Small intestine (tissue), 7 donors: ENCODE data around the gene ADCY9. TPM values are rescaled to one million over a fixed set of nuclear protein-coding genes. Genes with fewer than 3 reads are reported as not detected.
"Not testable (repeated sequence)": the region's sequence is repeated elsewhere in the genome, so short reads cannot be mapped to it uniquely, and the experiment has no call there.

ENCODE experiments used
- DNase-seq, 2 donors: peaks; one replicate each; pipeline versions ENCODE4 v3.0.0 to v3.0.0-alpha.2; 2013
- FAIRE-seq: peaks from 2 replicates; lab custom pipeline; 2012; peaks lifted over from hg19 to GRCh38; lab: Jason Lieb, UNC
- H3K27ac ChIP-seq, 3 donors: one replicate each; pipeline ENCODE4 v1.5.1; 2013; ENCODE audit warnings: low read length in 2 of 3, mild to moderate bottlenecking in 2 of 3, control low read depth in 1 of 3, inconsistent platforms in 1 of 3, low read depth in 1 of 3, moderate library complexity in 1 of 3
- H3K27me3 ChIP-seq, 3 donors: one replicate each; pipeline ENCODE4 v1.6.1; 2013; ENCODE audit warnings: low read length in 3 of 3, inconsistent platforms in 1 of 3; ENCODE audit not compliant: control insufficient read depth in 3 of 3, insufficient read depth in 3 of 3
- H3K36me3 ChIP-seq, 3 donors: one replicate each; pipeline ENCODE4 v1.6.1; 2013; ENCODE audit warnings: low read length in 3 of 3, inconsistent platforms in 1 of 3, low read depth in 1 of 3, mild to moderate bottlenecking in 1 of 3, moderate library complexity in 1 of 3; ENCODE audit not compliant: control insufficient read depth in 3 of 3, insufficient read depth in 2 of 3
- H3K4me1 ChIP-seq, 3 donors: one replicate each; pipeline ENCODE4 v1.6.1; 2013; ENCODE audit warnings: low read length in 2 of 3, inconsistent platforms in 1 of 3, low read depth in 1 of 3, mild to moderate bottlenecking in 1 of 3, moderate library complexity in 1 of 3; ENCODE audit not compliant: control insufficient read depth in 3 of 3, insufficient read depth in 2 of 3
- H3K4me3 ChIP-seq, 3 donors: one replicate each; pipeline ENCODE4 v1.5.1; 2013; ENCODE audit warnings: low read length in 3 of 3, control low read depth in 1 of 3, inconsistent platforms in 1 of 3, low read depth in 1 of 3, mild to moderate bottlenecking in 1 of 3, moderate library complexity in 1 of 3
- H3K9me3 ChIP-seq, 2 donors: one replicate each; pipeline ENCODE4 v1.6.1; 2013; ENCODE audit warnings: low read depth in 1 of 2, low read length in 1 of 2; ENCODE audit not compliant: control insufficient read depth in 2 of 2, insufficient read depth in 1 of 2
- WGBS, 3 donors: extraction: QIAGEN DNeasy Blood & Tissue Kit; methylation state at CpG; one replicate each; pipeline ENCODE4 v1.1.7; 2013; 5-methylcytosine and 5-hydroxymethylcytosine counted together
- polyA plus RNA-seq, 4 donors: library from polyadenylated mRNA; stranded (reverse) in 3 of 4; unstranded in 1 of 4; fragments of 200-250 nt in 3 of 4; fragments of 120-200 nt in 1 of 4; gene quantifications; one replicate each; pipeline versions ENCODE4 v1.2.1 to v1.2.3, GENCODE V29; 2013
- donor health status: healthy with polysubstance abuse.
- donor health status: control.
- donor health status: control.
- donor health status: Bipolar disorder and iron deficiency.
- donor health status: healthy.

The ADCY9 gene
- polyA plus RNA-seq, 4 donors, result 4.3 to 10.7 (median 8.0) TPM

DNA sequence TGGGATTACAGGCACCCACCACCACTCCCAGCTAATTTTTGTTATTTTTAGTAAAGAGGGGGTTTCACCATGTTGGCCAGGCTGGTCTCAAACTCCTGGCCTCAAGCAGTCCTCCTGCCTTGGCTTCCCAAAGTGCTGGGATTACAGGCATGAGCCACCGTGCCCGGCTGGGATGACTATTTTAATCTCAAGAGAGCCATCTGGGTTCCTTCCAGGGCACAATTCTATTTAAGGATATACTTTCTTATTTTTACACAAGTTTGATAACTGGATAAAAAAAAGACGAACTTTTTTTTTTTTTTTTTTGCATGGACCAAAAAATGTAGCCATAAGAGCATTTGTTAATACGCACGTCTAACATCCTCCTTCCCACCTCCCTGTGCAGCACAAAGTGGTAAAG, 164.9 kb downstream of the ADCY9 start:
- not testable (repeated sequence) for H3K36me3 ChIP-seq, DNase-seq, H3K9me3 ChIP-seq, FAIRE-seq, H3K4me3 ChIP-seq, H3K27ac ChIP-seq, H3K27me3 ChIP-seq, H3K4me1 ChIP-seq
- 66 to 84% (median 73%) methylated on average over 5 of the region's 5 CpGs for WGBS, 3 donors

DNA sequence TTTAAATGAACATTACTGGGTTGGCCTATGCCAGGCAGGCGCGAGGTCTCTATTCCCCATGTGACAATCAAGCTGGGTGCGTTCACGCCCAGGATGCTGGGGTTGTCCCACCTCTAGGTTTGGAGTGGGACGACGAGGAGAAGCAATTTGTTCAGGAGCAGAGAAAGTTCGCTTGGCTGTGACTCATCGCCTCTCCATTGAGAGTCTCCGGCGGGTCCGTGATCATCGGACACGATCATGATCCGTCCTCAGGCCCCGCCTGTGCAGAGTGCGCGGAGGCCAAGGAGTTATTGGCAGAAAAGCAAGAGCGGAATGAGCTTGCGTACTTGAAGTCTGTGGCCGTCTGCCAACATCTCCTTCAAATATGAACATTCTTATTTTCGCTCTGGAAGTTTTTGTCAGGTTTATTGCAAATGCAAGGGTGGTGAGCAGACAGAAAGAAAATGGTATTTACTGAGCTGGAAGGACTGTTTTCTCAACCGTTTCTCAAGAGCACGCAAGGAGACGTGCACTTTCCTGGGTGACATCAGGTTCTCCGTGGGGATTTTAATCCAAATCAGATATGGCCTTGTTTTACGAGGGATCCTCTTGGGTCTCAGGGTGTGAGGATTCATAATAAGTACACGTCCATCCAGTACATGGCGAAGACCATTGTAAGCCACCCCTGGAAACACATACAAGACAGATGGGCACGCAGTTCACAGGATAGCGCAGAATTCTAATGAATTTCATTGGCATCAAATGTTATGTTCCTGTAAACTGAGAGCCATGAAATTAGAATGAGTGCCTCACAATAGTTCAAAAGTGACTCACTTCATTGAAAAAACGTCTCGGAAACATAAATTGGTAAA, 165.7 kb downstream of the ADCY9 start:
- Histone ChIP-seq H3K4me3 (peak overlapping the region in 1 of 3 donors; percentile 10), H3K9me3 (no peaks in the 10 kb centered on the region), H3K36me3 (no peaks in the 10 kb centered on the region), H3K27me3 (peaks cover 0 to 3% (median 3%) of the 10 kb centered on the region in 3 donors), H3K4me1 (no peaks in the 10 kb centered on the region), H3K27ac (peak overlapping the region in 2 of 3 donors; percentile 77 to 88)
- FAIRE-seq, result no peak
- WGBS, 3 donors, result 52 to 56% (median 55%) methylated on average over 32 of the region's 32 CpGs
- DNase-seq, result peak; percentile 52 to 84

DNA sequence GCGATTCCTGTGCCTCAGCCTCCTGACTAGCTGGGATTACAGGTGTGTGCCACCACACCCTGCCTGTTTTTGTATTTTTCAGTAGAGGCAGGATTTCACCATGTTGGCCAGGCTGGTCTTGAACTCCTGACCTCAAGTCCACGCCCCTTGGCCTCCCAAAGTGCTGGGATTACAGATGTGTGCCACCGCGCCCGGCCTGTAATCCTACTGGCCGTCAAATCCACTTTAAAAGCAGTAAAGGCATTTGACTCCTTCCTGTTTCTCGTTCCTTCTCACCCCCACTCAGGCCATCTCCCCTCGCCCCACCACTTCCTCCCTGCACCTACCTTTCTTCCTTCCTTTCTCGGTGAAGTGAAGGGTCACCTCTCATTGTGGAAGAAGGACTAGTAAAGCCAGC, 166.3 kb downstream of the ADCY9 start:
- H3K27ac ChIP-seq, result peak overlapping the region in 2 of 3 donors; percentile 77 to 88
- H3K27me3 ChIP-seq, result peaks cover 0 to 3% (median 3%) of the 10 kb centered on the region in 3 donors
- H3K9me3 ChIP-seq, result no peaks in the 10 kb centered on the region
- no peak for DNase-seq
- FAIRE-seq, result no peak
- H3K4me3 ChIP-seq, result peak overlapping the region in 1 of 3 donors; percentile 10
- no peaks in the 10 kb centered on the region for H3K4me1 ChIP-seq
- no peaks in the 10 kb centered on the region for H3K36me3 ChIP-seq
- WGBS, 3 donors, result 45 to 59% (median 57%) methylated on average over 9 of the region's 9 CpGs

DNA sequence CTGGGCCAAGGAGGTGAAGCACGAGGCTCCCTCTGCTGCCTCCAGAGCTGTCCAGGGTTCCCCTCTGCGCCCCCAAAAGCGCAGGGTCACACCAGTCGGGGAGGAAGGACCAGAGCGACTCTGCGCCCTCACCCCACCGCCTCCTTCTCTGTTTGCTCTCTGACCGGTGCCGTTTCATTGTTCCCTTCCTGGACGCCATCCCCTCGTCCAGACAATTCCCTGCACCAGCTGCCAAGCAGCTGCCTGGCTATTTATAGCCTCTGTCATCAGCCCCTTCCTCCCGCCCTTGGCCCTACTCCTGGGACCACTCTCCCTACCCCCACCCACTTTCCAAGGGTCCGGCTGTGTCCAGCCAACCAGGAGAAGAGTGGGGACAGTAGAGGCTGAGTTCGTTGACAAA, 167.0 kb downstream of the ADCY9 start:
- DNase-seq, result peak in 1 of 2 donors; percentile 32
- FAIRE-seq, result no peak

DNA sequence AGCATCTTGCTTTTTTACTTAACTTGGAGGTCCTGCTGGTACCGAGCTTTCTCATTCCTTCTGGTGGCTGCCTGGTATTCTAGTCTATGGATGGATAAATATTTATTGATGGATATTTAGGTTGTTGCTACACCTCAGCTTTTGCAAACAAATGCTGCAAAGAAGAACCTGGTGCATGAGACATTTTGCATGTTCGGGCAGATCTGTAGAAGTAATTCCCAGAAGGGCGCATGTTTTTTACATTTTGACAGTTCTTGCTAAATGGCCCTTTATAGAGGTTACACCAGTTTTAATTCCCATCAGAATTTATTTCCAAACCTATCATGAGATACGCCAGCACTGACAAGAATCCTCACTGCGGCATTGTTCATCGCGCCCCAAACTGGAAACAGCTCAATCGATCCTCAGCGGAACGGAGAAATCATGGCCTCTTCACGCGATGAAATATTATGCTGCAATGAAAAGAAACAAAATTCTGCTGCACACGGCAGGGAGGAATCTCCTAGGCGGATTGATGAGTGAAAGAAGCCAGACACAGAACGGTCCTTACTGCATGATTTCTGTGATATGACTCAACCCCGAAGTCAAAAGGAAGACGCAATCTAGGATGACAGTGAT, 167.8 kb downstream of the ADCY9 start:
- Histone ChIP-seq H3K4me1 (no peaks in the 10 kb centered on the region), H3K27me3 (peaks cover 0 to 3% (median 3%) of the 10 kb centered on the region in 3 donors), H3K27ac (no peak overlapping the region), H3K36me3 (no peaks in the 10 kb centered on the region), H3K9me3 (peaks cover 0 to 3% of the 10 kb centered on the region in 2 donors), H3K4me3 (no peak overlapping the region)
- WGBS, 3 donors, result 91 to 95% (median 94%) methylated on average over 17 of the region's 17 CpGs
- FAIRE-seq, result no peak
- no peak for DNase-seq

More for the DNA sequence above, 167.0 kb downstream of the ADCY9 start:
- peaks cover 0 to 3% (median 3%) of the 10 kb centered on the region in 3 donors for H3K27me3 ChIP-seq
- 48 to 61% (median 57%) methylated on average over 14 of the region's 14 CpGs for WGBS, 3 donors
- H3K27ac ChIP-seq, result no peak overlapping the region
- no peaks in the 10 kb centered on the region for H3K4me1 ChIP-seq
- H3K4me3 ChIP-seq, result no peak overlapping the region
- H3K36me3 ChIP-seq, result no peaks in the 10 kb centered on the region
- H3K9me3 ChIP-seq, result no peaks in the 10 kb centered on the region

DNA sequence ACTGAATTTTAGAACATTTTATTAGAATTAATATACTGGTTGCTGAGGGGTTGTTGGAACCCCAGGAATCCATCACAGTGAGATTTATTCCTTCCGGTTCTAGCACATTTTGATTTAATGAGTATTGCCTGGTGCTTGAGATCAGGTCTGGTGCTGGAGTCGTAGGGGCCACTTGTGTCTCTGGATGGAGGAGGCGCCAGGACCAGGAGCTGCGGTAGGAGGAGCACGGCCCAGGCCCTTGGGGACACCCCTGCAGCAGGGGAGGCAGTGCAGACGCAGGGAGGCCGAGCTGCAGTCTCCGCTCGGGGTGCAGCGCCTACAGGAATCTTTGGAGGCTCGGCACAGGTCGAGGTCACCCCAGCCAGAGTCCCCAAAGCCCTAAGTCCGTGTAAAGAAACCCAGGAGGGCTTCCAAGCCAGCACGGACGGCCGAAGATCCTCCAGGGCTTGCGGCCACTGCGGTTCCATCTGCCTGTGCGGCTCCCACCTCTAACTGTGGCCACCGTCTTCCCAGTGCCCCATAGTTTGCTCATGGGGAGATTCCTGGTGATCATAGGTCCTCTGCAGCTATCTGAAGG, 169.6 kb downstream of the ADCY9 start:
- no peak overlapping the region for H3K4me3 ChIP-seq
- no peaks in the 10 kb centered on the region for H3K4me1 ChIP-seq
- H3K9me3 ChIP-seq, result peaks cover 0 to 8% of the 10 kb centered on the region in 2 donors
- H3K27ac ChIP-seq, result no peak overlapping the region
- H3K36me3 ChIP-seq, result no peaks in the 10 kb centered on the region
- peaks cover 0 to 3% (median 3%) of the 10 kb centered on the region in 3 donors for H3K27me3 ChIP-seq
- 80 to 86% (median 83%) methylated on average over 19 to 20 of the region's 20 CpGs for WGBS, 3 donors
- DNase-seq (no peak), FAIRE-seq (no peak)

DNA sequence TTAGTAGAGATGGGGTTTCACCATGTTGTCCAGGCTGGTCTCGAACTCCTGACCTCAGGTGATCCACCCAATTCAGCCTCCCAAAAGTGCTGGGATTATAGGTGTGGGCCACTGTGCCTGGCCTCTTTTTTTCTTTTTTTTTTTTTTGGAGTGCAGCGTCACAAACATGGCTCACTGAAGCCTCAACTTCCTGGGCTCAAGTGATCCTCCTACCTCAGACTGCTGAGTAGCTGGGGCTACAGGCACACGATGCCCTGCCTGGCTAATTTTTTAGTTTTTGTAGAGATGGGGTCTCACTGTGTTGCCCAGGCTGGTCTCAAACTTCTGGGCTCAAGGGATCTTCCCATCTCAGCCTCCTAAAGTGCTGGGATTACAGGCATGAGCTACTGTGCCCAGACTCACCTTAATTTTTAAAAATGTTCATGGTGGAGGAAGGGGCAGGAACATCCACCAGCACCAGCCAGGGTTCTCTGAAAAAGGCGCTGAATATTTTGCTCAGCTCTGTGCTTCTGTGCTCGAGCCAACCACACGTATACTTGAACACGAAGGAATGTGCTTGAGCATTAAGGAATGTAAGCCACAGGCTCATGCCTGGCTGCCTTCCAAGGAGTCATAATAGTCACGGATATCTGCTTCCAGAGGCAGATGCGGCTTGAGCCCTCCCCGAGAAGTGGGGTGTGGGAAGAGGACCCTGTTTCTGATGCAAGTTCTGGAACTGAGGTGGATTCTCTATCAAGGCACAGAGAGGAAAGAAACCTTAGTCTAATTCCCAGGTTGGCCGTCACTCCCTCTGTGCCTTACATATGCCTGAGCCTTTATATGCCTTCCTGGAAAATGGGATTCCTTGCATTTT, 170.3 kb downstream of the ADCY9 start:
- Histone ChIP-seq H3K9me3 (peaks cover 0 to 8% of the 10 kb centered on the region in 2 donors), H3K4me3 (no peak overlapping the region), H3K4me1 (no peaks in the 10 kb centered on the region), H3K27me3 (peaks cover 0 to 3% (median 3%) of the 10 kb centered on the region in 3 donors), H3K36me3 (no peaks in the 10 kb centered on the region), H3K27ac (peak overlapping the region in 1 of 3 donors; percentile 17)
- WGBS, 3 donors, result 28 to 43% (median 36%) methylated on average over 11 of the region's 11 CpGs
- DNase-seq (peak; percentile 35 to 42), FAIRE-seq (no peak)
